A673 (cell line): ENCODE results near the gene CCDC185. TPM values are rescaled to one million over a fixed set of nuclear protein-coding genes. Genes with fewer than 3 reads are reported as not detected.

Experiments
- BruUV-seq: library from RNA; stranded (reverse); fragments of 400-500 nt; replicated peaks from 2 replicates; lab custom pipeline; 2021; lab: Mats Ljungman, UMichigan
- CTCF ChIA-PET: fragments of 300-600 bp; sonication (Branson Sonifier 250); formaldehyde crosslinking; loops from one replicate; lab custom pipeline; 2022; ENCODE audit warnings: antibody characterized with exemption; lab: Charles Lee
- POLR2A ChIA-PET: fragments of 300-600 bp; sonication (Branson Sonifier 250); formaldehyde crosslinking; loops from one replicate; lab custom pipeline; 2022; ENCODE audit warnings: antibody characterized with exemption; ENCODE audit not compliant: low non-redundant PET; lab: Charles Lee
- DNase-seq: peaks from one replicate; pipeline ENCODE4 v3.0.0-alpha.2; 2015; ENCODE audit warnings: low spot score
- H3K27ac ChIP-seq: fragments of 200-600 bp; sonication (generic); 2 replicates; pipeline ENCODE4 v1.5.1; 2016; ENCODE audit warnings: mixed run types, low read depth, mild to moderate bottlenecking, mixed read lengths, antibody characterized with exemption, low read length; ENCODE audit not compliant: poor library complexity, severe bottlenecking
- H3K27me3 ChIP-seq: fragments of 200-600 bp; sonication (generic); replicated peaks from 2 replicates; pipeline ENCODE4 v1.6.1; 2017; ENCODE audit warnings: mixed run types, low read depth, mild to moderate bottlenecking, mixed read lengths, antibody characterized with exemption, low read length; ENCODE audit not compliant: insufficient read depth, poor library complexity
- H3K36me3 ChIP-seq: fragments of 200-600 bp; sonication (generic); 2 replicates; pipeline ENCODE4 v1.6.1; 2016; ENCODE audit warnings: mixed run types, mild to moderate bottlenecking, mixed read lengths, antibody characterized with exemption, low read length; ENCODE audit not compliant: insufficient read depth, poor library complexity, severe bottlenecking
- H3K4me1 ChIP-seq: fragments of 200-600 bp; sonication (generic); 2 replicates; pipeline ENCODE4 v1.6.1; 2017; ENCODE audit warnings: mixed run types, mild to moderate bottlenecking, mixed read lengths, antibody characterized with exemption, low read length; ENCODE audit not compliant: insufficient read depth, poor library complexity, severe bottlenecking
- H3K4me3 ChIP-seq: fragments of 200-600 bp; sonication (generic); 2 replicates; pipeline ENCODE4 v1.5.1; 2016; ENCODE audit warnings: low read depth, mixed run types, mild to moderate bottlenecking, mixed read lengths, low read length; ENCODE audit not compliant: poor library complexity, severe bottlenecking
- H3K9me3 ChIP-seq: fragments of 200-600 bp; sonication (generic); 2 replicates; pipeline ENCODE4 v1.6.1; 2016; ENCODE audit warnings: mixed run types, low read depth, mild to moderate bottlenecking, mixed read lengths, antibody characterized with exemption, low read length; ENCODE audit not compliant: poor library complexity, severe bottlenecking
- EZH2 ChIP-seq: fragments of 200-600 bp; sonication (generic); IDR thresholded peaks from 2 replicates; pipeline ENCODE4 v1.6.1; 2017; ENCODE audit warnings: borderline replicate concordance, low read depth, mild to moderate bottlenecking, mixed read lengths, antibody characterized with exemption, low read length; ENCODE audit not compliant: poor library complexity, severe bottlenecking
- intact Hi-C: fragments of 100-400 bp; cut with micrococcal nuclease; formaldehyde crosslinking; loops from one replicate; pipeline ENCODE4 v1.10.0; 2022; ENCODE audit not compliant: unreplicated experiment
- total RNA-seq: library from RNA; stranded (reverse); gene quantifications from 2 replicates; pipeline ENCODE4 v1.2.3, GENCODE V29; 2021
- TF ChIP-seq, protein P1 (sequence below): fragments of 300-800, 200-600 bp; sonication (generic); conservative IDR thresholded peaks from 2 replicates; pipeline ENCODE4 v1.5.1; 2017; ENCODE audit warnings: low read depth, mild to moderate bottlenecking, antibody characterized with exemption, low read length, moderate library complexity, mixed read lengths

CCDC185 gene
- total RNA-seq, 1 experiment from 2014 or later = not detected

DNA sequence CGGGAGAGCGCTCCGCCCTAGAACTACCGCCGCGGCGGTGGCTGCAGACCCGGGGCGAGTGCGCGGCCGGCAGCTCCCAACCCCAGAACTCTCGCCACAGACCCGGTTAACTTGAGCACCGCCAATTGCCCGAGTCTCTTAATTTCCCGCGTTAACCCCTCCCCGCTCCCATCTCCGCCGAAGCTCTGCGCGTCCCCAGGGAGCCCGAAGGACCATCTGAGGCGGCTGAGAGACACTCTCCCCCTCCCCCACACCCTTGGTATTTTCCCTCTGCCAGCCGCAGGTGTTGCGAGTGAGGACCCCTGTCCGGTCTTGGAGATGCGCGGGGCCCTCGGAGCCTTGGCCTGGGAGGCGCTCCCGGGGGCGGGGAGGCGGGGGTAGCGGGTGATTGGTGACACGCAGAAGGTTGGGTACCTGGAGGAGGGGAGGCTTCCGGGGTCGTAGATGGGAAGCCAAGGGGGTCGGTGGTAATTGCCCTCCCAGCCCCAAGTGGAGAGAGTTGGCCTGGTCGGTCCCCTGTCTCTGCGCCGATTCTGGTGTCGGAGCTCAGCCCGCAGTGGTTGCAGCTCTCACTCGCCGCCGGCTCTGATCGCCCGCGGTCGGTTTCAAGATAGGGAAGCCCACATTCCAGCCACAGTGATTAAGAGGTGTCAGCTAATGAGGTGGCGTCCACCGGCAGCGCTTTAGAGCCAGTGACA, 28.4 kb upstream of the CCDC185 start:
- intact Hi-C loops = loop anchor here (10.0 kb wide), 1 partner anchor 230 kb away; no protein-coding TSS in a partner anchor
- peaks cover 60% of the 10 kb centered on the region for H3K27me3 ChIP-seq
- H3K9me3 ChIP-seq = no peaks in the 10 kb centered on the region
- TF ChIP-seq, protein P1, sequence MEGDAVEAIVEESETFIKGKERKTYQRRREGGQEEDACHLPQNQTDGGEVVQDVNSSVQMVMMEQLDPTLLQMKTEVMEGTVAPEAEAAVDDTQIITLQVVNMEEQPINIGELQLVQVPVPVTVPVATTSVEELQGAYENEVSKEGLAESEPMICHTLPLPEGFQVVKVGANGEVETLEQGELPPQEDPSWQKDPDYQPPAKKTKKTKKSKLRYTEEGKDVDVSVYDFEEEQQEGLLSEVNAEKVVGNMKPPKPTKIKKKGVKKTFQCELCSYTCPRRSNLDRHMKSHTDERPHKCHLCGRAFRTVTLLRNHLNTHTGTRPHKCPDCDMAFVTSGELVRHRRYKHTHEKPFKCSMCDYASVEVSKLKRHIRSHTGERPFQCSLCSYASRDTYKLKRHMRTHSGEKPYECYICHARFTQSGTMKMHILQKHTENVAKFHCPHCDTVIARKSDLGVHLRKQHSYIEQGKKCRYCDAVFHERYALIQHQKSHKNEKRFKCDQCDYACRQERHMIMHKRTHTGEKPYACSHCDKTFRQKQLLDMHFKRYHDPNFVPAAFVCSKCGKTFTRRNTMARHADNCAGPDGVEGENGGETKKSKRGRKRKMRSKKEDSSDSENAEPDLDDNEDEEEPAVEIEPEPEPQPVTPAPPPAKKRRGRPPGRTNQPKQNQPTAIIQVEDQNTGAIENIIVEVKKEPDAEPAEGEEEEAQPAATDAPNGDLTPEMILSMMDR = no peak
- TF ChIP-seq EZH2 = no peak
- no TSS peak for BruUV-seq
- H3K4me3 ChIP-seq = peak overlapping the region; percentile 19
- CTCF ChIA-PET = interaction anchor here (1.1 kb wide), 1 partner anchor 231 kb away, joined by 4 read pairs; no protein-coding TSS in a partner anchor
- H3K4me1 ChIP-seq = peaks cover 15% of the 10 kb centered on the region
- no peaks in the 10 kb centered on the region for H3K36me3 ChIP-seq
- POLR2A ChIA-PET = no interaction called here
- DNase-seq = peak; percentile 7
- no peak overlapping the region for H3K27ac ChIP-seq

DNA sequence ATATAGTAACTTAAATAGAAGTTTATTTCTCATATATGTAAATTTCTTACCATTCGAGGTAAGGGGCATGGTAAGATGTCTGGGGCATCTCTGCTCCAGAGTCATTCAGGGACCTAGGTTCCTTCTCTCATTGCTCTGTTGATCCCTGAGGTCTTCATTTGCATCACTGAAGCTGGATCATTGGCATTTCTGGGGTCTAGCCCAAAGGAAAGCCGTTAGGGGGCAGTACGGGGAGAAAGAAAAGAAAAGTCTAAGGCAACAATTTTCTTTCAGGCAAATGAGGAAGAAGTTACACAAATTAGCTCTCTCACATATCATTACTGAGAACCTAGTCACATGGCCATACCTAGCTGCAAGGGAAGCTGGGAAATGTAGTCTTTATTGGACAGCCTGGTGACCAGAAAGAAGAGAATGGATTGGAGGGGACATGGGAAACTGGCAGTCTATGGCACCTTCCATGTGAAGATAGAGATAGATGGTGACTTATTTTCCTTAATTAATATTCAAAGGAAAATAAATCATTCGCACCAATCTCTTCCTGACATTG, 19.1 kb upstream of the CCDC185 start:
- no peak for DNase-seq
- Histone ChIP-seq H3K4me1 (no peaks in the 10 kb centered on the region), H3K27me3 (peaks cover 6% of the 10 kb centered on the region), H3K4me3 (no peak overlapping the region), H3K36me3 (no peaks in the 10 kb centered on the region), H3K27ac (no peak overlapping the region), H3K9me3 (no peaks in the 10 kb centered on the region)
- CTCF ChIA-PET = no interaction called here
- no TSS peak for BruUV-seq
- TF ChIP-seq, protein P1 = no peak
- TF ChIP-seq EZH2 = no peak
- intact Hi-C loops = no loop called here
- POLR2A ChIA-PET = no interaction called here

DNA sequence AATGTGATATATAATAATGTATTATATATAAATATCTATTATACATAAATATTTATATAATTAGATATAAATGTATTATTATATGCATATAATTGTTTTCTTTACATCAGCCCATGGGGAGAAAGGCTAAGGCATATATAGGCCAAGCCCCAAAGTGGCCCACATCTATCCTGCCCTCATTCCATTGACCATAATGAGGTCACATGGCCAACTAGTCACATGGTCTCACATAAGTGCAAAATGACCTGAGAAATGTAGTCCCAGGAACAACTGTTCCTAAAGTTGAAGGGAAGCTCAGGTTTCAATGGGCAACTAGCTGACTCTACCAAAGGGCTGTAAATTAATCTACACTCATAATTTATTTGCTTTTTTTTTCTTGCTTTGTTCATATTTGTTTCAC, 14.5 kb upstream of the CCDC185 start:
- POLR2A ChIA-PET = no interaction called here
- no peaks in the 10 kb centered on the region for H3K9me3 ChIP-seq
- TF ChIP-seq, protein P1 = no peak
- TF ChIP-seq EZH2 = no peak
- H3K4me3 ChIP-seq = no peak overlapping the region
- no peak for DNase-seq
- no peaks in the 10 kb centered on the region for H3K36me3 ChIP-seq
- peaks cover 23% of the 10 kb centered on the region for H3K27me3 ChIP-seq
- no peak overlapping the region for H3K27ac ChIP-seq
- BruUV-seq = no TSS peak
- intact Hi-C loops = no loop called here
- CTCF ChIA-PET = no interaction called here
- no peaks in the 10 kb centered on the region for H3K4me1 ChIP-seq
